ENCODE results near the gene KAZN.

- TF ChIP-seq, protein P1, sequence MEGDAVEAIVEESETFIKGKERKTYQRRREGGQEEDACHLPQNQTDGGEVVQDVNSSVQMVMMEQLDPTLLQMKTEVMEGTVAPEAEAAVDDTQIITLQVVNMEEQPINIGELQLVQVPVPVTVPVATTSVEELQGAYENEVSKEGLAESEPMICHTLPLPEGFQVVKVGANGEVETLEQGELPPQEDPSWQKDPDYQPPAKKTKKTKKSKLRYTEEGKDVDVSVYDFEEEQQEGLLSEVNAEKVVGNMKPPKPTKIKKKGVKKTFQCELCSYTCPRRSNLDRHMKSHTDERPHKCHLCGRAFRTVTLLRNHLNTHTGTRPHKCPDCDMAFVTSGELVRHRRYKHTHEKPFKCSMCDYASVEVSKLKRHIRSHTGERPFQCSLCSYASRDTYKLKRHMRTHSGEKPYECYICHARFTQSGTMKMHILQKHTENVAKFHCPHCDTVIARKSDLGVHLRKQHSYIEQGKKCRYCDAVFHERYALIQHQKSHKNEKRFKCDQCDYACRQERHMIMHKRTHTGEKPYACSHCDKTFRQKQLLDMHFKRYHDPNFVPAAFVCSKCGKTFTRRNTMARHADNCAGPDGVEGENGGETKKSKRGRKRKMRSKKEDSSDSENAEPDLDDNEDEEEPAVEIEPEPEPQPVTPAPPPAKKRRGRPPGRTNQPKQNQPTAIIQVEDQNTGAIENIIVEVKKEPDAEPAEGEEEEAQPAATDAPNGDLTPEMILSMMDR (conservative IDR thresholded peaks at IDR 0.05 in 1 of 2, IDR thresholded peaks at IDR 0.05 in 1 of 2; ENCODE audit: low read depth in 1 of 2, low read length in 2 of 2), result no peak
- TF ChIP-seq EZH2 (IDR thresholded peaks at IDR 0.05; ENCODE audit: low read length, missing control alignments), result no peak
Measured at GRCh38 chr1:15012822-15013221, 414.3 kb downstream of the KAZN start.

Data from fibroblast of lung (primary cell).